ENCODE data around the gene ABHD17A.
A peak's percentile ranks its signal among the peaks of the same experiment; 100 is the strongest.
"Not testable (repeated sequence)": the region's sequence is repeated elsewhere in the genome, so short reads cannot be mapped to it uniquely, and the experiment has no call there.

Gene ABHD17A

DNA sequence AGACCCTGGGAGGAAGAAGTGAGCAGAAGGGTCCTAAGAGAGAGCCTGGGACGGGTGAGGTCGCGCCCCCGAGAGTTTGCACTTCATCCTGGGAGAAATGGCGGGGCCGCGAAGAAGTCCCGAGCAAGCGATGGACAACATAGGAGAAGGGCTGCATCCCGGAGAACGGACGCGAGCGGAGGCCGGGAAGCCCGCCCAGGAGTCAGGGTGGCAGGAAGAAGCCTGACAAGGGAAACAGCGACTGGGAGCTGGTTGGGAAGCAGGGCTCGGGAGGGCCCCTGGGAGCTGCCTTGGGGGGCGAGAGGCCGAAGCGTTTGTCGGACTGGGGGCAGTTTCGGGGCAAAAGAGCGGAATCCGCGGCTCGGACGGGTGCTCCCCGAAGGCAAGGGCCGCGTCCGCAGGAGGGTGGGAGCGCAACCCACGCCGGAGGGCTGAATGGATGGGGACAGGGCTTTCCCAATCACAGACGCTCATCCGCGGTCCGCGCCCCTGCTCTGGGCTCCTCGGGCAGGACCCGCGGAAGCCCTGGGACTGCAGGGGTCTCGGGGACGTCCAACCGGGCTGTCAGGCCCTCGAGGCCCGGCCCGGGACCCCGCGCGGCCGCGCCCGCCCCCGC is 469 bp downstream of the ABHD17A start:
- H3K27ac ChIP-seq, result peak overlapping the region; percentile 61
- TF ChIP-seq ZFX (IDR thresholded peaks at IDR 0.05; ENCODE audit: borderline replicate concordance), result no peak
- TF ChIP-seq, protein P1, sequence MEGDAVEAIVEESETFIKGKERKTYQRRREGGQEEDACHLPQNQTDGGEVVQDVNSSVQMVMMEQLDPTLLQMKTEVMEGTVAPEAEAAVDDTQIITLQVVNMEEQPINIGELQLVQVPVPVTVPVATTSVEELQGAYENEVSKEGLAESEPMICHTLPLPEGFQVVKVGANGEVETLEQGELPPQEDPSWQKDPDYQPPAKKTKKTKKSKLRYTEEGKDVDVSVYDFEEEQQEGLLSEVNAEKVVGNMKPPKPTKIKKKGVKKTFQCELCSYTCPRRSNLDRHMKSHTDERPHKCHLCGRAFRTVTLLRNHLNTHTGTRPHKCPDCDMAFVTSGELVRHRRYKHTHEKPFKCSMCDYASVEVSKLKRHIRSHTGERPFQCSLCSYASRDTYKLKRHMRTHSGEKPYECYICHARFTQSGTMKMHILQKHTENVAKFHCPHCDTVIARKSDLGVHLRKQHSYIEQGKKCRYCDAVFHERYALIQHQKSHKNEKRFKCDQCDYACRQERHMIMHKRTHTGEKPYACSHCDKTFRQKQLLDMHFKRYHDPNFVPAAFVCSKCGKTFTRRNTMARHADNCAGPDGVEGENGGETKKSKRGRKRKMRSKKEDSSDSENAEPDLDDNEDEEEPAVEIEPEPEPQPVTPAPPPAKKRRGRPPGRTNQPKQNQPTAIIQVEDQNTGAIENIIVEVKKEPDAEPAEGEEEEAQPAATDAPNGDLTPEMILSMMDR (IDR thresholded peaks at IDR 0.05), result no peak

DNA sequence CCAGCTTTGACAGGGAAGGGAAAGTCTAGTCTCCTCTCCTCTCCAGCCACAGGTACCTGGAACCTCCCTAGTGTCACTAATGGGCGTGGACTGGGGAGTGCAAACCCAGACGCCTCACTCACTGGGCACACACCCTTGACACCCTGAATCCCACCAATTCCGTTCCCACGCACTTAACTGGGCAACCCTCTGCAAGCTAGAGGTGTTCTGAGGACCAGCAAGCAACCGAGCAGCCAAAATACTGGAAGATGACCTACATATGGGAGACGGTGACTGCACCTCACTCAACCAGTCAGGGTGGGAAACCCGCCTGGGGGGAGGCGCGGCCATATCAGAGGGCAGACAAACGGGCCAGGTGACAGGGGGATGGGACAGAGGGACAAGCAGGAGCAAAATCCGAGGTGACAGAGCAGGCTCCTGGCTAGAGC is 991 bp downstream of the ABHD17A start:
- TF ChIP-seq ZFX (IDR thresholded peaks at IDR 0.05; ENCODE audit: borderline replicate concordance), result no peak
- TF ChIP-seq, protein P1 (IDR thresholded peaks at IDR 0.05), result no peak
- peak overlapping the region; percentile 61 for H3K27ac ChIP-seq

DNA sequence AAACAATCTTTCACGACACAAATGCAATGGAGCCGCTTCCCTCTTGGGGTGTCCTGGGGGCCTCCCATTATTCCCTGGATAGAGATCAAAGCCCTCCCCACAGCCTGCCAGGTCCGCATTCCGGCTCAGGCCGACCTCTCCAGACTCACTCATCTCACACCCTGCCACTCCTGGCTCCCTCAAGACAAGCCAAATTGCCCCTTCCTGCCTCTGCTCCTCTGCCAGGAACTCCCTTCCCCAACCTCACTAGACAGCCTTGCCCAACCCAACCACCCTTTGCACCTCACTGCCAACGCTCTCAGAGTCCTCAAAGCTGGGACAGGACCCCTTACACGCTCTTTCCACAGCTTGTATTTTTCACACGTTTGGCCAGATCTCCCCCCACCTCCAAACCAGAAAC is 1.5 kb downstream of the ABHD17A start:
- no peak overlapping the region; the same call in 1 of the 2 replicates for H3K27ac ChIP-seq
- TF ChIP-seq, protein P1 (IDR thresholded peaks at IDR 0.05), result no peak
- TF ChIP-seq ZFX (IDR thresholded peaks at IDR 0.05; ENCODE audit: borderline replicate concordance), result no peak

DNA sequence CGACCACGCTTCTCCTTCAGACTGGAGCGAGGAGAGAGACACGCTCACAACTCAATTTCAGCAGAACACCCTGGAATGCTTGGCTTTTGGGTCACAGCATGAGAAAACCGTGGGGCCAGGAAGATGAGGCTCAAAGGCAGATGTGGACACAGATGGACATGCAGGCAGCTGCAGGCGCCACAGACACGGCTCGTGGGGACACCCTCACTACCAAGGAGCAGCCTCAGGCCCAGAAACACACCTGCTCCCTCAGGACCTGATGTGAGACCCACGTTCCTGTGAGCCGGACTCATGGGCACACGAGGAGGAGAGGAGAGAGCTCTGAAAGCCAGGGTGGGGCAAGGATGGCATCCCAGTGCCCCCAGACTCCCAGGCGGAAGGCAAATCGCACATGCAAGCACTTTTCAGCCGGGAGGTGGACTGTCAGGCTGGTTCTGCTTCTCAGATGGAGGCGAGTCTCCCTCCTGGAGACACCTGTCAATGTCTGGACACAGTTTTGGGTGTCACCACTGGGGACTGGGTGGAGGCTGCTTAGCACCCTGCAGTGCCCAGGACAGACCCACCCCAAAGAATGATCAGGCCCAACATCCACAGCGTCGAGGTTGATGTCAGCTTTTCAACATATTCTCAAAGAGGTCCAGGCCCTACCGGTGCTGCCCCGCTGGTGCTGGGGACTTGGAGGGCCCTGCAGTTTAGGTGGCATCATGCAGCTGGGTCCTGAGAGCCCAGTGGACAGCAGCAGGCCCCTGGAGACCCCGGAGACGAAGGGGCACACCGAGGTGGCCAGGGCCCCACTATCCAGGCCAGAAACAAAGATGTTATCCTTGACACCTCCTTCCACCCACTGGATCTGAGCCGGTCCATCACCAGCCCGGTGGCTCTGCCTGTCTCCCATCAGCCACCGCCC is 2.3 kb downstream of the ABHD17A start:
- no peak overlapping the region for H3K27ac ChIP-seq
- TF ChIP-seq ZFX (IDR thresholded peaks at IDR 0.05; ENCODE audit: borderline replicate concordance), result no peak
- TF ChIP-seq, protein P1 (IDR thresholded peaks at IDR 0.05), result no peak

DNA sequence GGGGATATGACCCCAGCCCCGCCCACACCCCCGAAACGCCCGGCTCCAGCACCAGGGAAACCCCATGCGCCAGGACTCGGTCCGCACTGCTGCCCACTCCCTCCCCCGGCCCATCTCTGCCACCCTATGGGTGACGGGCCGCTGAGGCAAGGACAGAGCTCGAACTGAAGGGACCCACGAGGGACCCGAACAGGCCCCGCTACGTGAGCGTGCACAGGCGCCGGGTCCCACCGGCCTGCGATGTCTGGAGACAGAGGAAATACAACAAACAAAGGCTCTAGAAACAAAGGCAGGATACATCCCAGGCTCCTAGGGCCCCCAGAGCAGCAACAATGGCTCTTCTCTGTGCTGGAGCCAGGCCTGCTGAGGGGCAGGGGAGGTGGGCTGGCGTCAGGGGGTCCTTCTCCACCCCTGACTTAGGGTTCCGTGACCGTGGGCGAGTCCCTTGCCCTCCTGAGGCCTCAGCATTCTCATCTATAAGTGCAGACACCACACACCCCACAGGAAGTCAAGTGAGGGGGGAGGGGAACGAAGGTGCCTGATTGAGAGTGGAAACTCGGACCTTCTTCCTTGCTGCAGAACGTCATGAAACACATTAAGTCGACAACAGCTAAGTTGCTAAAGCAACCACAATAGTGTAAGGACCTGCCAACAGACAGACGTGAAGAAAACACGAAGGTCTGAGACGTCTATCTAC is 3.1 kb downstream of the ABHD17A start:
- H3K27ac ChIP-seq, result no peak overlapping the region
- TF ChIP-seq, protein P1 (IDR thresholded peaks at IDR 0.05), result no peak
- no peak for TF ChIP-seq ZFX (IDR thresholded peaks at IDR 0.05; ENCODE audit: borderline replicate concordance)

DNA sequence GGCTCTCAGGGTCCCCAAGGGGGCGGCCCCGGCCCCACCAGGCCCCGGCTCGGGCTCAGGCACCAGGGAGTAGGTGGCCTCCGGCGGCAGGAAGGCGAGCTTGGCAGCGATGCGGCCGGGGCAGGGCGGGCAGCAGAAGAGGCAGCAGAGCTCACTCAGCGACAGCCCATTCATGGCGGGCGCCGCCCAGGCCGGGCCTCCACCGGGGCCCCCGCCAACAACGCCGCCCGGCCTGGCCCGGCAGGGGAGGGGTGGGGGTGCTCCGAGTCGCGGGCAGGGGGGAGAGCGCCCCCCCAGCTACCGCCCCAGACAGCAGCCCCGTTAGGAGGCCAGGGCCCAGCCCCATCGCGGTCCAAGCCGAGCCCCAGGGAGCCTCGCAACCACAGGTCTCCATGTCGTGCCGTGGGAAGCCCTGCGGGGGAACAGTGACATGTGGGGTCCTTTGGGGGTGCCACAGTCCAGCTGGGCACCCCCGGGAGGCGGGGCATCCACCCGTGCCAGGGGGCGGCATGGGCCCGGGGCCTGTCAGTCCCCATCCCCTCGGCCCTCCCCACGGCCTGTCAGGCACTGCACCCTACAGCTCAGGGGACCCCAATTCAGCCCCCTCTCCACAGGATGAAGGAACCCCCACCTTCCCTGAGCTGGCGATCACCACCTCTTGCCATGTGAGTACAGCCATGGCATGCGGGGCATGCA is 3.8 kb downstream of the ABHD17A start:
- not testable (repeated sequence) for H3K27ac ChIP-seq

Measured in 22Rv1 (cell line).